H9 (cell line): ENCODE data around the gene ZNF646. TPM values are rescaled to one million over a fixed set of nuclear protein-coding genes. Genes with fewer than 3 reads are reported as not detected.

ENCODE experiments used
- DNase-seq: peaks from one replicate; pipeline ENCODE4 v3.0.0-alpha.2; 2017
- H2AFZ ChIP-seq: one replicate; pipeline ENCODE4 v1.6.1; 2013; ENCODE audit warnings: mild to moderate bottlenecking, low read length, control low read depth, moderate library complexity
- H2AK5ac ChIP-seq: 2 replicates; pipeline ENCODE4 v1.6.1; 2013; ENCODE audit warnings: low read length, control low read depth, mixed read lengths; ENCODE audit not compliant: insufficient read length
- H2BK120ac ChIP-seq: one replicate; pipeline ENCODE4 v1.6.1; 2013; ENCODE audit warnings: low read depth, mild to moderate bottlenecking, low read length, control low read depth, inconsistent platforms; ENCODE audit not compliant: poor library complexity, severe bottlenecking
- H2BK12ac ChIP-seq: 2 replicates; pipeline ENCODE4 v1.6.1; 2013; ENCODE audit warnings: low read length, control low read depth, mixed read lengths, low read depth; ENCODE audit not compliant: insufficient read length
- H2BK15ac ChIP-seq: 2 replicates; pipeline ENCODE4 v1.6.1; 2013; ENCODE audit warnings: low read depth, low read length, control low read depth
- H2BK20ac ChIP-seq: one replicate; pipeline ENCODE4 v1.6.1; 2013; ENCODE audit warnings: low read depth, mild to moderate bottlenecking, low read length, control low read depth, inconsistent platforms; ENCODE audit not compliant: poor library complexity, severe bottlenecking
- H2BK5ac ChIP-seq: 2 replicates; pipeline ENCODE4 v1.6.1; 2013; ENCODE audit warnings: low read length, control low read depth, mixed read lengths; ENCODE audit not compliant: insufficient read length
- H3K14ac ChIP-seq: 2 replicates; pipeline ENCODE4 v1.6.1; 2013; ENCODE audit warnings: low read length, control low read depth; ENCODE audit not compliant: insufficient read depth
- H3K18ac ChIP-seq: 2 replicates; pipeline ENCODE4 v1.6.1; 2013; ENCODE audit warnings: low read depth, mild to moderate bottlenecking, mixed read lengths, low read length, control low read depth; ENCODE audit not compliant: insufficient read length
- H3K23ac ChIP-seq: 2 replicates; pipeline ENCODE4 v1.6.1; 2013; ENCODE audit warnings: low read length, control low read depth, mixed read lengths, low read depth; ENCODE audit not compliant: insufficient read length
- H3K23me2 ChIP-seq: 2 replicates; pipeline ENCODE4 v1.6.1; 2013; ENCODE audit warnings: low read depth, mild to moderate bottlenecking, mixed read lengths, low read length, control low read depth; ENCODE audit not compliant: insufficient read length, poor library complexity, severe bottlenecking
- H3K27ac ChIP-seq: 2 replicates; pipeline ENCODE4 v1.5.1; 2013; ENCODE audit warnings: low read length, control low read depth, mixed read lengths, low read depth; ENCODE audit not compliant: insufficient read length
- H3K27me3 ChIP-seq: 2 replicates; pipeline ENCODE4 v1.6.1; 2013; ENCODE audit warnings: low read length, control low read depth, inconsistent platforms; ENCODE audit not compliant: insufficient read depth
- H3K4ac ChIP-seq: 2 replicates; pipeline ENCODE4 v1.6.1; 2013; ENCODE audit warnings: low read depth, mild to moderate bottlenecking, control low read depth, inconsistent platforms, low read length, moderate library complexity
- H3K4me1 ChIP-seq: 2 replicates; pipeline ENCODE4 v1.6.1; 2013; ENCODE audit warnings: low read length, control low read depth, inconsistent platforms; ENCODE audit not compliant: insufficient read depth
- H3K4me2 ChIP-seq: 2 replicates; pipeline ENCODE4 v1.6.1; 2013; ENCODE audit warnings: low read length, control low read depth, mixed read lengths; ENCODE audit not compliant: insufficient read length, insufficient read depth
- H3K56ac ChIP-seq: 2 replicates; pipeline ENCODE4 v1.6.1; 2013; ENCODE audit warnings: low read depth, mild to moderate bottlenecking, mixed read lengths, low read length, control low read depth; ENCODE audit not compliant: insufficient read length
- H3K79me1 ChIP-seq: 2 replicates; pipeline ENCODE4 v1.6.1; 2013; ENCODE audit warnings: low read depth, mild to moderate bottlenecking, moderate library complexity, low read length, control low read depth, inconsistent platforms; ENCODE audit not compliant: insufficient read depth, poor library complexity, severe bottlenecking
- H3K79me2 ChIP-seq: 2 replicates; pipeline ENCODE4 v1.6.1; 2013; ENCODE audit warnings: low read length, control low read depth, inconsistent platforms; ENCODE audit not compliant: insufficient read depth
- H3K9ac ChIP-seq: 2 replicates; pipeline ENCODE4 v1.6.1; 2013; ENCODE audit warnings: low read length, control low read depth, mixed read lengths; ENCODE audit not compliant: insufficient read length; ENCODE audit errors: extremely low read depth
- H3K9me3 ChIP-seq: one replicate; pipeline ENCODE4 v1.6.1; 2013; ENCODE audit warnings: low read depth, low read length, inconsistent platforms; ENCODE audit not compliant: control insufficient read depth
- H3T11ph ChIP-seq: one replicate; pipeline ENCODE4 v1.6.1; 2013; ENCODE audit warnings: mild to moderate bottlenecking, low read length, control low read depth, inconsistent platforms
- H4K20me1 ChIP-seq: one replicate; pipeline ENCODE4 v1.6.1; 2013; ENCODE audit not compliant: control insufficient read depth, insufficient read length, insufficient read depth
- H4K5ac ChIP-seq: 2 replicates; pipeline ENCODE4 v1.6.1; 2013; ENCODE audit warnings: low read depth, mild to moderate bottlenecking, mixed read lengths, low read length, control low read depth; ENCODE audit not compliant: insufficient read length
- H4K8ac ChIP-seq: replicated peaks from 2 replicates; pipeline ENCODE4 v1.6.1; 2013; ENCODE audit warnings: low read length, control low read depth, mixed read lengths, low read depth; ENCODE audit not compliant: insufficient read length
- H4K91ac ChIP-seq: 2 replicates; pipeline ENCODE4 v1.6.1; 2013; ENCODE audit warnings: low read depth, mild to moderate bottlenecking, moderate library complexity, mixed read lengths, low read length, control low read depth; ENCODE audit not compliant: insufficient read length
- H3K27ac Mint-ChIP-seq, 3 experiments: 2 replicates in 2 of 3; 3 replicates in 1 of 3; pipeline ENCODE4 v1.8.0; 2020 to 2021; ENCODE audit warnings: mixed read lengths in 3 of 3, mild to moderate bottlenecking in 1 of 3, moderate library complexity in 1 of 3
- H3K27me3 Mint-ChIP-seq: 2 replicates; pipeline ENCODE4 v1.8.0; 2021; ENCODE audit warnings: low read depth, mild to moderate bottlenecking, moderate library complexity, mixed read lengths
- H3K36me3 Mint-ChIP-seq, 3 experiments: 2 replicates in 2 of 3; 3 replicates in 1 of 3; pipeline ENCODE4 v1.8.0; 2020 to 2021; ENCODE audit warnings: low read depth in 3 of 3, mixed read lengths in 3 of 3; ENCODE audit not compliant: insufficient read depth in 1 of 3
- H3K4me1 Mint-ChIP-seq, 2 experiments: 2 replicates each; pipeline ENCODE4 v1.8.0; 2020; ENCODE audit warnings: mixed read lengths in 2 of 2
- H3K4me3 Mint-ChIP-seq, 2 experiments: 2 replicates in 1 of 2; 3 replicates in 1 of 2; pipeline ENCODE4 v1.8.0; 2020 to 2021; ENCODE audit warnings: mild to moderate bottlenecking in 2 of 2, mixed read lengths in 2 of 2, moderate library complexity in 1 of 2
- H3K9me3 Mint-ChIP-seq, 2 experiments: 2 replicates in 1 of 2; 3 replicates in 1 of 2; pipeline ENCODE4 v1.8.0; 2020; ENCODE audit warnings: mild to moderate bottlenecking in 2 of 2, mixed read lengths in 2 of 2, moderate library complexity in 1 of 2
- WGBS: extraction: QIAGEN DNeasy Blood & Tissue Kit; methylation state at CpG from one replicate; pipeline ENCODE4 v1.1.7; 2013; ENCODE audit warnings: missing lambda C conversion rate, low lambda C conversion rate, mixed read lengths; ENCODE audit not compliant: insufficient read length; ENCODE audit errors: extremely low coverage; 5-methylcytosine and 5-hydroxymethylcytosine counted together
- total RNA-seq: library from RNA; stranded (reverse); gene quantifications from 2 replicates; pipeline ENCODE4 v1.2.1, GENCODE V29; 2021
- TF ChIP-seq, protein P1 (sequence below): fragments of 200-600 bp; sonication (generic); conservative IDR thresholded peaks from 3 replicates; pipeline ENCODE4 v1.8.0; 2021; ENCODE audit warnings: antibody characterized with exemption, mild to moderate bottlenecking

The ZNF646 gene
- total RNA-seq, 1 experiment from 2014 or later, result 29.2 TPM

DNA sequence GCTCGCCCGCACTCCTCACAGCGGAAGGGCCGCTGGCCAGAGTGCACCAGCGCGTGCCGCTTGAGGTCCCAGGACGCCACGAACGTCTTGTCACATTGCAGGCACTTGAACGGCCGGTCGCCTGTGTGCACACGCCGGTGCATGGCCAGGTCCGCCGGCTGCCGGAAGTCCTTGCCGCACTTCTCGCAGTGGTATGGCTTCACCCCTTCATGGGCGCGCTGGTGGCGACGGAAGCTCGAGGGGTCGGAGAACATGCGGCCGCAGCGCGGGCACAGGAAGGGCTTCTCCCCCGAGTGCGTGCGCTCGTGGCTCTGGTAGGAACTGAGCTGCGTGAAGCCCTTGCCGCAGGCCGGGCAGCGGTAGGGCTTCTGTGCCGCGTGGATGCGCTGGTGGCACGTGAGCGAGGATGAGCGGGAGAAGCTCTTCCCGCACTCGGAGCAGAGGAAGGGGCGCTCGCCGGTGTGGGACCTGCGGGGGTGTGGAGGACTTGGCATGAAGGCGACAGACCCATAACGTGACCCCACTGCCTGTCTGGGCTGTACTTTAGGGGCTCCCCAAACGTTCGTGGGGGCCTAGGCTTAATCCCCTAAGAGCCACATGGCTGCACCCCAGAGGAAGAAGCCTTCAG, 12.3 kb upstream of the ZNF646 start:
- H2BK20ac ChIP-seq, result no peak overlapping the region
- no peak overlapping the region for H3K23ac ChIP-seq
- no peak overlapping the region for H2BK120ac ChIP-seq
- H4K20me1 ChIP-seq, result no peaks in the 10 kb centered on the region
- H3K4me1 ChIP-seq, result no peaks in the 10 kb centered on the region
- no peak overlapping the region for H3K18ac ChIP-seq
- no peak overlapping the region for H2AFZ ChIP-seq
- no peak overlapping the region for H2AK5ac ChIP-seq
- no peak overlapping the region for H4K5ac ChIP-seq
- Mint-ChIP-seq H3K4me1 (no peaks in the 10 kb centered on the region), H3K27me3 (no peaks in the 10 kb centered on the region), H3K36me3 (peaks cover 22 to 51% (median 40%) of the 10 kb centered on the region in 3 experiments), H3K4me3 (no peak overlapping the region), H3K27ac (no peak overlapping the region), H3K9me3 (no peaks in the 10 kb centered on the region)
- H2BK12ac ChIP-seq, result no peak overlapping the region
- H3T11ph ChIP-seq, result no peak overlapping the region
- H3K56ac ChIP-seq, result no peak overlapping the region
- no peak overlapping the region for H3K4me2 ChIP-seq
- TF ChIP-seq, protein P1, sequence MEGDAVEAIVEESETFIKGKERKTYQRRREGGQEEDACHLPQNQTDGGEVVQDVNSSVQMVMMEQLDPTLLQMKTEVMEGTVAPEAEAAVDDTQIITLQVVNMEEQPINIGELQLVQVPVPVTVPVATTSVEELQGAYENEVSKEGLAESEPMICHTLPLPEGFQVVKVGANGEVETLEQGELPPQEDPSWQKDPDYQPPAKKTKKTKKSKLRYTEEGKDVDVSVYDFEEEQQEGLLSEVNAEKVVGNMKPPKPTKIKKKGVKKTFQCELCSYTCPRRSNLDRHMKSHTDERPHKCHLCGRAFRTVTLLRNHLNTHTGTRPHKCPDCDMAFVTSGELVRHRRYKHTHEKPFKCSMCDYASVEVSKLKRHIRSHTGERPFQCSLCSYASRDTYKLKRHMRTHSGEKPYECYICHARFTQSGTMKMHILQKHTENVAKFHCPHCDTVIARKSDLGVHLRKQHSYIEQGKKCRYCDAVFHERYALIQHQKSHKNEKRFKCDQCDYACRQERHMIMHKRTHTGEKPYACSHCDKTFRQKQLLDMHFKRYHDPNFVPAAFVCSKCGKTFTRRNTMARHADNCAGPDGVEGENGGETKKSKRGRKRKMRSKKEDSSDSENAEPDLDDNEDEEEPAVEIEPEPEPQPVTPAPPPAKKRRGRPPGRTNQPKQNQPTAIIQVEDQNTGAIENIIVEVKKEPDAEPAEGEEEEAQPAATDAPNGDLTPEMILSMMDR, result no peak
- H4K91ac ChIP-seq, result no peak overlapping the region
- H3K9ac ChIP-seq, result no peak overlapping the region
- no peaks in the 10 kb centered on the region for H3K23me2 ChIP-seq
- H3K27ac ChIP-seq, result no peak overlapping the region
- no peaks in the 10 kb centered on the region for H3K79me2 ChIP-seq
- no peaks in the 10 kb centered on the region for H3K27me3 ChIP-seq
- no peak overlapping the region for H4K8ac ChIP-seq
- H3K9me3 ChIP-seq, result no peaks in the 10 kb centered on the region
- WGBS, result no CpG with 5 or more reads among the region's 54 CpGs
- no peak for DNase-seq
- H3K4ac ChIP-seq, result no peak overlapping the region
- H3K79me1 ChIP-seq, result no peaks in the 10 kb centered on the region
- H3K14ac ChIP-seq, result no peak overlapping the region
- no peak overlapping the region for H2BK5ac ChIP-seq
- no peak overlapping the region for H2BK15ac ChIP-seq
